ENCODE data around the gene ATCAY. TPM values are rescaled to one million over a fixed set of nuclear protein-coding genes. Genes with fewer than 3 reads are reported as not detected.

ATCAY gene
- total RNA-seq, 1 donor, result not detected

- TF ChIP-seq CTCF (IDR thresholded peaks at IDR 0.05; ENCODE audit: extremely low read depth, low read depth, low read length), result no peak
- Histone ChIP-seq H3K27ac (ENCODE audit: low read depth, low read length) (no peak overlapping the region), H2AFZ (ENCODE audit: low read length) (no peak overlapping the region), H3K4me1 (ENCODE audit: insufficient read depth, low read length) (no peaks in the 10 kb centered on the region), H3K9me3 (ENCODE audit: low read depth, low read length) (no peaks in the 10 kb centered on the region), H3K27me3 (ENCODE audit: insufficient read depth, low read length) (peaks cover 25% of the 10 kb centered on the region), H3K79me2 (ENCODE audit: insufficient read depth, low read length) (no peaks in the 10 kb centered on the region), H3K36me3 (ENCODE audit: insufficient read depth, low read length) (no peaks in the 10 kb centered on the region), H3K4me3 (ENCODE audit: insufficient read depth, low read length) (no peak overlapping the region), H3K4me2 (ENCODE audit: insufficient read depth, low read length) (no peak overlapping the region), H4K20me1 (ENCODE audit: insufficient read depth, low read length) (no peaks in the 10 kb centered on the region)
- peak; percentile 27 for DNase-seq (ENCODE audit: insufficient read length, low spot score, missing footprints)
These were observed 17.5 kb upstream of the ATCAY start for GRCh38 chr19:3862826-3863500.

GRCh38 chr19:3863648-3864047 is 16.8 kb upstream of the ATCAY start:
- Histone ChIP-seq H3K4me1 (ENCODE audit: insufficient read depth, low read length) (no peaks in the 10 kb centered on the region), H2AFZ (ENCODE audit: low read length) (no peak overlapping the region), H3K27ac (ENCODE audit: low read depth, low read length) (no peak overlapping the region), H4K20me1 (ENCODE audit: insufficient read depth, low read length) (no peaks in the 10 kb centered on the region), H3K9me3 (ENCODE audit: low read depth, low read length) (no peaks in the 10 kb centered on the region), H3K27me3 (ENCODE audit: insufficient read depth, low read length) (peaks cover 32% of the 10 kb centered on the region), H3K36me3 (ENCODE audit: insufficient read depth, low read length) (no peaks in the 10 kb centered on the region), H3K4me2 (ENCODE audit: insufficient read depth, low read length) (no peak overlapping the region), H3K4me3 (ENCODE audit: insufficient read depth, low read length) (no peak overlapping the region), H3K79me2 (ENCODE audit: insufficient read depth, low read length) (no peaks in the 10 kb centered on the region)
- DNase-seq (ENCODE audit: insufficient read length, low spot score, missing footprints), result peak; percentile 34
- TF ChIP-seq CTCF (IDR thresholded peaks at IDR 0.05; ENCODE audit: extremely low read depth, low read depth, low read length), result no peak

GRCh38 chr19:3866910-3867638 is 13.4 kb upstream of the ATCAY start:
- H2AFZ ChIP-seq (ENCODE audit: low read length), result no peak overlapping the region
- H3K4me2 ChIP-seq (ENCODE audit: insufficient read depth, low read length), result no peak overlapping the region
- H3K27ac ChIP-seq (ENCODE audit: low read depth, low read length), result no peak overlapping the region
- H3K4me1 ChIP-seq (ENCODE audit: insufficient read depth, low read length), result no peaks in the 10 kb centered on the region
- DNase-seq (ENCODE audit: insufficient read length, low spot score, missing footprints), result peak; percentile 47
- H3K36me3 ChIP-seq (ENCODE audit: insufficient read depth, low read length), result no peaks in the 10 kb centered on the region
- no peak overlapping the region for H3K4me3 ChIP-seq (ENCODE audit: insufficient read depth, low read length)
- no peaks in the 10 kb centered on the region for H4K20me1 ChIP-seq (ENCODE audit: insufficient read depth, low read length)
- no peaks in the 10 kb centered on the region for H3K79me2 ChIP-seq (ENCODE audit: insufficient read depth, low read length)
- no peak for TF ChIP-seq CTCF (IDR thresholded peaks at IDR 0.05; ENCODE audit: extremely low read depth, low read depth, low read length)
- H3K9me3 ChIP-seq (ENCODE audit: low read depth, low read length), result no peaks in the 10 kb centered on the region
- peaks cover 37% of the 10 kb centered on the region for H3K27me3 ChIP-seq (ENCODE audit: insufficient read depth, low read length)

All from osteoblast (primary cell).